SJCRH30 (cell line): Measurements from ENCODE around the gene ABCC5. TPM values are rescaled to one million over a fixed set of nuclear protein-coding genes. Genes with fewer than 3 reads are reported as not detected.
"Not testable (repeated sequence)": the region's sequence is repeated elsewhere in the genome, so short reads cannot be mapped to it uniquely, and the experiment has no call there.

Experiments used
- DNase-seq, 2 experiments: peaks; one replicate each; pipeline ENCODE4 v3.0.0-alpha.2; 2015 to 2020
- H3K27ac ChIP-seq: fragments of 250-450 bp; sonication (Bioruptor Pico); 2 replicates; pipeline ENCODE4 v1.5.1; 2020; ENCODE audit warnings: mild to moderate bottlenecking, moderate library complexity
- H3K27me3 ChIP-seq: fragments of 250-450 bp; sonication (Bioruptor Pico); 2 replicates; pipeline ENCODE4 v1.5.1; 2020; ENCODE audit warnings: mild to moderate bottlenecking, moderate library complexity
- H3K36me3 ChIP-seq: fragments of 250-450 bp; sonication (Bioruptor Pico); 2 replicates; pipeline ENCODE4 v1.5.1; 2020; ENCODE audit warnings: mild to moderate bottlenecking, moderate library complexity
- H3K4me1 ChIP-seq: fragments of 250-450 bp; sonication (Bioruptor Pico); 2 replicates; pipeline ENCODE4 v1.5.1; 2020; ENCODE audit warnings: mild to moderate bottlenecking, moderate library complexity
- H3K4me3 ChIP-seq: fragments of 250-450 bp; sonication (Bioruptor Pico); 2 replicates; pipeline ENCODE4 v1.5.1; 2020; ENCODE audit warnings: mild to moderate bottlenecking, moderate library complexity
- H3K9me3 ChIP-seq: fragments of 250-450 bp; sonication (Bioruptor Pico); replicated peaks from 2 replicates; pipeline ENCODE4 v1.5.1; 2020; ENCODE audit warnings: mild to moderate bottlenecking, moderate library complexity
- total RNA-seq: library from RNA; depleted of rRNA; stranded (reverse); fragments of >200 nt; shearing (Covaris generic); gene quantifications from 2 replicates; pipeline ENCODE4 v1.2.3, GENCODE V29; 2014; rRNA removed

Gene ABCC5
- 11.2 and 15.0 TPM in 2 replicates for total RNA-seq

GRCh38 chr3:184017672-184018423 lies at the start of gene ABCC5:
Gene ABCC5, minus strand, starts transcription at chr3:184017884. Its CDS starts 3,492 bp downstream, at chr3:184014392.
- no peaks in the 10 kb centered on the region; the same call in 1 of the 2 replicates for H3K4me1 ChIP-seq
- no peaks in the 10 kb centered on the region for H3K27me3 ChIP-seq
- H3K9me3 ChIP-seq = no peaks in the 10 kb centered on the region
- DNase-seq = peak; percentile 92 to 94
- H3K4me3 ChIP-seq = peak within 1 kb of the TSS; percentile 92
- peak within 1 kb of the TSS; percentile 38 for H3K27ac ChIP-seq
- no peaks in the 10 kb centered on the region for H3K36me3 ChIP-seq

- H3K4me3 ChIP-seq = no peak overlapping the region
- no peak for DNase-seq
- H3K9me3 ChIP-seq = no peaks in the 10 kb centered on the region
- H3K27ac ChIP-seq = no peak overlapping the region
- no peaks in the 10 kb centered on the region for H3K36me3 ChIP-seq
- H3K27me3 ChIP-seq = no peaks in the 10 kb centered on the region
- no peaks in the 10 kb centered on the region for H3K4me1 ChIP-seq
Measured at GRCh38 chr3:184066211-184066610, 48.5 kb upstream of the ABCC5 start.

- no peaks in the 10 kb centered on the region for H3K36me3 ChIP-seq
- H3K27ac ChIP-seq = no peak overlapping the region
- H3K4me3 ChIP-seq = no peak overlapping the region
- no peaks in the 10 kb centered on the region for H3K4me1 ChIP-seq
- no peak for DNase-seq
- H3K27me3 ChIP-seq = no peaks in the 10 kb centered on the region
- no peaks in the 10 kb centered on the region for H3K9me3 ChIP-seq
Measured at GRCh38 chr3:184062637-184063036, 45.0 kb upstream of the ABCC5 start.

GRCh38 chr3:184059424-184059823 lies 41.7 kb upstream of the ABCC5 start:
- no peaks in the 10 kb centered on the region for H3K9me3 ChIP-seq
- no peaks in the 10 kb centered on the region for H3K36me3 ChIP-seq
- no peaks in the 10 kb centered on the region for H3K27me3 ChIP-seq
- DNase-seq = no peak
- H3K4me3 ChIP-seq = no peak overlapping the region
- no peak overlapping the region for H3K27ac ChIP-seq
- no peaks in the 10 kb centered on the region for H3K4me1 ChIP-seq

- DNase-seq = no peak
- H3K27me3 ChIP-seq = no peaks in the 10 kb centered on the region
- H3K27ac ChIP-seq = no peak overlapping the region
Measured at GRCh38 chr3:184058029-184058428, 40.3 kb upstream of the ABCC5 start.

GRCh38 chr3:184052767-184053166 lies 35.1 kb upstream of the ABCC5 start, which contains the start of gene HTR3C:
Gene HTR3C, plus strand, starts transcription at chr3:184053047. Its CDS starts 34 bp downstream, at chr3:184053081.
- H3K27ac ChIP-seq = no peak within 1 kb of the TSS
- H3K36me3 ChIP-seq = no peaks in the 10 kb centered on the region
- no peak for DNase-seq
- H3K4me1 ChIP-seq = no peaks in the 10 kb centered on the region
- no peaks in the 10 kb centered on the region for H3K9me3 ChIP-seq
- no peak within 1 kb of the TSS for H3K4me3 ChIP-seq
- H3K27me3 ChIP-seq = no peaks in the 10 kb centered on the region

More at GRCh38 chr3:184058029-184058428, 40.3 kb upstream of the ABCC5 start:
- H3K9me3 ChIP-seq = no peaks in the 10 kb centered on the region
- H3K4me3 ChIP-seq = no peak overlapping the region
- no peaks in the 10 kb centered on the region for H3K4me1 ChIP-seq
- no peaks in the 10 kb centered on the region for H3K36me3 ChIP-seq

- H3K9me3 ChIP-seq = no peaks in the 10 kb centered on the region
- H3K27me3 ChIP-seq = no peaks in the 10 kb centered on the region
- no peak overlapping the region for H3K4me3 ChIP-seq
- H3K27ac ChIP-seq = no peak overlapping the region
- no peak for DNase-seq
- H3K4me1 ChIP-seq = no peaks in the 10 kb centered on the region
- H3K36me3 ChIP-seq = no peaks in the 10 kb centered on the region
Measured at GRCh38 chr3:184050217-184050847, 32.6 kb upstream of the ABCC5 start.

- no peak for DNase-seq
- Histone ChIP-seq H3K27ac (no peak overlapping the region), H3K36me3 (no peaks in the 10 kb centered on the region), H3K4me3 (no peak overlapping the region), H3K9me3 (no peaks in the 10 kb centered on the region), H3K27me3 (no peaks in the 10 kb centered on the region), H3K4me1 (no peaks in the 10 kb centered on the region)
Measured at GRCh38 chr3:184045995-184046394, 28.3 kb upstream of the ABCC5 start.

GRCh38 chr3:184042617-184043016 lies 24.9 kb upstream of the ABCC5 start:
- H3K36me3 ChIP-seq = no peaks in the 10 kb centered on the region
- H3K27me3 ChIP-seq = no peaks in the 10 kb centered on the region

GRCh38 chr3:184040010-184040409 lies 22.3 kb upstream of the ABCC5 start:
- Histone ChIP-seq H3K27ac (no peak overlapping the region), H3K36me3 (no peaks in the 10 kb centered on the region), H3K4me1 (no peaks in the 10 kb centered on the region), H3K27me3 (no peaks in the 10 kb centered on the region), H3K4me3 (no peak overlapping the region), H3K9me3 (no peaks in the 10 kb centered on the region)
- peak; percentile 63 to 72 for DNase-seq

More at GRCh38 chr3:184042617-184043016, 24.9 kb upstream of the ABCC5 start:
- Histone ChIP-seq H3K4me3 (no peak overlapping the region), H3K9me3 (no peaks in the 10 kb centered on the region), H3K4me1 (no peaks in the 10 kb centered on the region), H3K27ac (no peak overlapping the region)
- no peak for DNase-seq

- no peak for DNase-seq
- Histone ChIP-seq H3K27ac (no peak overlapping the region), H3K4me3 (no peak overlapping the region), H3K9me3 (no peaks in the 10 kb centered on the region), H3K27me3 (no peaks in the 10 kb centered on the region), H3K4me1 (no peaks in the 10 kb centered on the region), H3K36me3 (no peaks in the 10 kb centered on the region)
Measured at GRCh38 chr3:184039414-184039813, 21.7 kb upstream of the ABCC5 start.

GRCh38 chr3:184038307-184038706 lies 20.6 kb upstream of the ABCC5 start:
- not testable (repeated sequence) for H3K36me3 ChIP-seq, H3K4me3 ChIP-seq, H3K4me1 ChIP-seq, H3K9me3 ChIP-seq, H3K27ac ChIP-seq, DNase-seq, H3K27me3 ChIP-seq

- Histone ChIP-seq H3K4me1 (no peaks in the 10 kb centered on the region), H3K27me3 (no peaks in the 10 kb centered on the region), H3K27ac (no peak overlapping the region), H3K36me3 (no peaks in the 10 kb centered on the region), H3K9me3 (no peaks in the 10 kb centered on the region), H3K4me3 (no peak overlapping the region)
- no peak for DNase-seq
Measured at GRCh38 chr3:184037816-184038215, 20.1 kb upstream of the ABCC5 start.

- Histone ChIP-seq H3K27ac (no peak within 1 kb of the TSS), H3K9me3 (no peaks in the 10 kb centered on the region), H3K4me1 (no peaks in the 10 kb centered on the region), H3K36me3 (no peaks in the 10 kb centered on the region), H3K27me3 (no peaks in the 10 kb centered on the region), H3K4me3 (no peak within 1 kb of the TSS)
- no peak for DNase-seq
Measured at GRCh38 chr3:184031187-184031792, 13.6 kb upstream of the ABCC5 start, which contains the start of gene HTR3D. Gene HTR3D, plus strand, starts transcription at chr3:184031742. Its CDS starts 0 bp downstream, at chr3:184031742.

- no peak for DNase-seq
- H3K9me3 ChIP-seq = no peaks in the 10 kb centered on the region
- no peaks in the 10 kb centered on the region for H3K36me3 ChIP-seq
- no peak overlapping the region for H3K27ac ChIP-seq
- no peaks in the 10 kb centered on the region for H3K4me1 ChIP-seq
- no peak overlapping the region for H3K4me3 ChIP-seq
- H3K27me3 ChIP-seq = no peaks in the 10 kb centered on the region
Measured at GRCh38 chr3:184030536-184030935, 12.9 kb upstream of the ABCC5 start.
